Gastroesophageal sphincter (tissue), 4 donors: Measurements from ENCODE around the gene ERBB4. TPM values are rescaled to one million over a fixed set of nuclear protein-coding genes. Genes with fewer than 3 reads are reported as not detected.

Experiments
- ATAC-seq: fragments of 150-250 bp; one replicate; pipeline ENCODE4 v1.9.1; 2016; ENCODE audit warnings: mild to moderate bottlenecking, moderate library complexity
- H3K27ac ChIP-seq, 4 donors: fragments of 200-600 bp; sonication (generic) in 3 of 4; 1 replicate in 3 of 4; 2 replicates in 1 of 4; pipeline ENCODE4 v1.5.1; 2016 to 2019
- H3K27me3 ChIP-seq: fragments of 200-600 bp; sonication (generic); one replicate; pipeline ENCODE4 v1.5.1; 2019
- H3K36me3 ChIP-seq, 2 donors: fragments of 200-600 bp; sonication (generic); one replicate each; pipeline ENCODE4 v1.5.1; 2019; ENCODE audit warnings: control low read depth in 1 of 2
- H3K4me1 ChIP-seq, 3 donors: fragments of 200-600 bp; sonication (generic); 1 replicate in 2 of 3; 2 replicates in 1 of 3; pipeline ENCODE4 v1.5.1; 2016 to 2019; ENCODE audit warnings: control low read depth in 2 of 3
- H3K4me3 ChIP-seq, 2 donors: fragments of 200-600 bp; sonication (generic); one replicate each; pipeline ENCODE4 v1.5.1; 2019; ENCODE audit warnings: mild to moderate bottlenecking in 1 of 2, moderate library complexity in 1 of 2
- H3K9me3 ChIP-seq, 3 donors: fragments of 200-600 bp; sonication (generic); one replicate each; pipeline ENCODE4 v1.5.1; 2017 to 2019; ENCODE audit warnings: control low read depth in 2 of 3
- EP300 ChIP-seq: sonication (generic); formaldehyde crosslinking; IDR thresholded peaks from one replicate; pipeline ENCODE4 v1.6.1; 2017; ENCODE audit warnings: antibody characterized with exemption, mild to moderate bottlenecking
- POLR2A ChIP-seq, 2 donors: fragments of 450-650 bp; IDR thresholded peaks; one replicate each; pipeline ENCODE4 v1.6.1; 2017; ENCODE audit warnings: antibody characterized with exemption in 2 of 2, mild to moderate bottlenecking in 2 of 2, moderate library complexity in 1 of 2
- POLR2AphosphoS5 ChIP-seq: sonication (generic); formaldehyde crosslinking; IDR thresholded peaks from one replicate; pipeline ENCODE4 v1.6.1; 2017; ENCODE audit warnings: antibody characterized with exemption
- WGBS, 2 donors: methylation state at CpG; one replicate each; pipeline ENCODE4 v1.1.5; 2018; ENCODE audit warnings: low coverage in 1 of 2; 5-methylcytosine and 5-hydroxymethylcytosine counted together
- total RNA-seq, 4 donors: library from RNA; depleted of rRNA; stranded (reverse); fragments of >200 nt; gene quantifications; one replicate each; pipeline ENCODE4 v1.1.0, GENCODE V29; 2016
- TF ChIP-seq, protein P1 (sequence below), 4 experiments: fragments of 200-600 bp in 2 of 4; fragments of 450-650 bp in 2 of 4; sonication (generic) in 1 of 4; IDR thresholded peaks; one replicate each; pipeline ENCODE4 v1.5.1; 2017 to 2019; ENCODE audit warnings: antibody characterized with exemption in 4 of 4, mild to moderate bottlenecking in 2 of 4, moderate library complexity in 2 of 4

ERBB4 gene
- total RNA-seq, 4 donors from 2014 or later = 0.16 to 0.92 (median 0.50) TPM

GRCh38 chr2:211349031-211349430, 1189.6 kb downstream of the ERBB4 start:
- ATAC-seq = no peak
- no peaks in the 10 kb centered on the region for H3K36me3 ChIP-seq

GRCh38 chr2:211347328-211347727, 1191.3 kb downstream of the ERBB4 start:
- Histone ChIP-seq H3K4me1 (no peaks in the 10 kb centered on the region), H3K27ac (no peak overlapping the region), H3K4me3 (no peak overlapping the region), H3K9me3 (no peaks in the 10 kb centered on the region), H3K27me3 (no peaks in the 10 kb centered on the region), H3K36me3 (no peaks in the 10 kb centered on the region)
- no peak for ATAC-seq
- no peak for TF ChIP-seq POLR2AphosphoS5
- no peak for TF ChIP-seq POLR2A (IDR thresholded peaks at IDR 0.05)
- TF ChIP-seq, protein P1, sequence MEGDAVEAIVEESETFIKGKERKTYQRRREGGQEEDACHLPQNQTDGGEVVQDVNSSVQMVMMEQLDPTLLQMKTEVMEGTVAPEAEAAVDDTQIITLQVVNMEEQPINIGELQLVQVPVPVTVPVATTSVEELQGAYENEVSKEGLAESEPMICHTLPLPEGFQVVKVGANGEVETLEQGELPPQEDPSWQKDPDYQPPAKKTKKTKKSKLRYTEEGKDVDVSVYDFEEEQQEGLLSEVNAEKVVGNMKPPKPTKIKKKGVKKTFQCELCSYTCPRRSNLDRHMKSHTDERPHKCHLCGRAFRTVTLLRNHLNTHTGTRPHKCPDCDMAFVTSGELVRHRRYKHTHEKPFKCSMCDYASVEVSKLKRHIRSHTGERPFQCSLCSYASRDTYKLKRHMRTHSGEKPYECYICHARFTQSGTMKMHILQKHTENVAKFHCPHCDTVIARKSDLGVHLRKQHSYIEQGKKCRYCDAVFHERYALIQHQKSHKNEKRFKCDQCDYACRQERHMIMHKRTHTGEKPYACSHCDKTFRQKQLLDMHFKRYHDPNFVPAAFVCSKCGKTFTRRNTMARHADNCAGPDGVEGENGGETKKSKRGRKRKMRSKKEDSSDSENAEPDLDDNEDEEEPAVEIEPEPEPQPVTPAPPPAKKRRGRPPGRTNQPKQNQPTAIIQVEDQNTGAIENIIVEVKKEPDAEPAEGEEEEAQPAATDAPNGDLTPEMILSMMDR (IDR thresholded peaks at IDR 0.05) = no peak
- no peak for TF ChIP-seq EP300
- WGBS, 2 donors = 66 to 93% methylated on average over 2 to 3 of the region's 6 CpGs

More at GRCh38 chr2:211349031-211349430, 1189.6 kb downstream of the ERBB4 start:
- no peak overlapping the region for H3K4me3 ChIP-seq
- TF ChIP-seq, protein P1 (IDR thresholded peaks at IDR 0.05) = no peak
- TF ChIP-seq EP300 = no peak
- no peak for TF ChIP-seq POLR2A (IDR thresholded peaks at IDR 0.05)
- no peak for TF ChIP-seq POLR2AphosphoS5
- no peaks in the 10 kb centered on the region for H3K4me1 ChIP-seq
- no peaks in the 10 kb centered on the region for H3K9me3 ChIP-seq
- no peaks in the 10 kb centered on the region for H3K27me3 ChIP-seq
- no peak overlapping the region for H3K27ac ChIP-seq
- 40 to 71% methylated on average over 1 of the region's 2 CpGs for WGBS, 2 donors

GRCh38 chr2:211344289-211344688, 1194.3 kb downstream of the ERBB4 start:
- TF ChIP-seq POLR2A (IDR thresholded peaks at IDR 0.05) (no peak), EP300 (no peak), POLR2AphosphoS5 (no peak)
- TF ChIP-seq, protein P1 (IDR thresholded peaks at IDR 0.05) = no peak
- no peak overlapping the region for H3K4me3 ChIP-seq

DNA sequence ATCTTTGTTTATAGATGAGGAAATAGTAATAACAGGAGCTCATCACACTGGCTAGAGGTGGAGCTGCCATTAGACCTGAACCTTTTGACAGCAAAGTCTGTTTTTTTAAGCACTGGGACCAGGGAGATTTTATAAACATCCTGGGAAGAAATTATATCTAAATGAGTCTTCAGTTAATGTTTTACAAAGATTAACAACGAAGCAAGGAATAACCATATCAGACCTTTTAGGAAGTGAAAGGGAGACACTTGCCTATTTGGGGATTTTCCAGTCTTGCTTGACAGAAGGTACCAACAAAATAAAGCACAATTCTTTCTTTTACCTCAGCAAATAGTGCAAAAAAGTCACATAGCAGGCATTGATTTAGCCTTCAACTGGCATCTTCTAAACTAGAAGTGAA, 1205.2 kb downstream of the ERBB4 start:
- no peaks in the 10 kb centered on the region for H3K9me3 ChIP-seq
- TF ChIP-seq EP300 = no peak
- TF ChIP-seq POLR2AphosphoS5 = no peak
- TF ChIP-seq, protein P1 (IDR thresholded peaks at IDR 0.05) = no peak
- TF ChIP-seq POLR2A (IDR thresholded peaks at IDR 0.05) = no peak
- H3K27ac ChIP-seq = no peak overlapping the region
- no peaks in the 10 kb centered on the region for H3K36me3 ChIP-seq
- whole genome bisulfite sequencing, 2 donors = 0 to 21% methylated on average over 1 of the region's 1 CpG
- ATAC-seq = no peak
- no peaks in the 10 kb centered on the region for H3K4me1 ChIP-seq
- H3K27me3 ChIP-seq = no peaks in the 10 kb centered on the region
- H3K4me3 ChIP-seq = no peak overlapping the region

More at GRCh38 chr2:211344289-211344688, 1194.3 kb downstream of the ERBB4 start:
- no peaks in the 10 kb centered on the region for H3K36me3 ChIP-seq
- no peaks in the 10 kb centered on the region for H3K9me3 ChIP-seq
- H3K4me1 ChIP-seq = no peaks in the 10 kb centered on the region
- no peak overlapping the region for H3K27ac ChIP-seq
- H3K27me3 ChIP-seq = no peaks in the 10 kb centered on the region
- no peak for ATAC-seq

- H3K9me3 ChIP-seq = no peaks in the 10 kb centered on the region
- no peak overlapping the region for H3K27ac ChIP-seq
- no peaks in the 10 kb centered on the region for H3K4me1 ChIP-seq
- 42 to 67% methylated on average over 2 of the region's 2 CpGs for WGBS, 2 donors
- no peaks in the 10 kb centered on the region for H3K36me3 ChIP-seq
- ATAC-seq = no peak
- no peak for TF ChIP-seq EP300
- no peak for TF ChIP-seq POLR2A (IDR thresholded peaks at IDR 0.05)
- TF ChIP-seq, protein P1 (IDR thresholded peaks at IDR 0.05) = no peak
- TF ChIP-seq POLR2AphosphoS5 = no peak
- no peak overlapping the region for H3K4me3 ChIP-seq
- H3K27me3 ChIP-seq = no peaks in the 10 kb centered on the region
Measured at GRCh38 chr2:211331736-211332135, 1206.9 kb downstream of the ERBB4 start.
